Measurements from ENCODE around the gene PTPRM. TPM values are rescaled to one million over a fixed set of nuclear protein-coding genes. Genes with fewer than 3 reads are reported as not detected.

PTPRM gene
- total RNA-seq, 1 donor from 2014 or later, result 11.5 TPM

DNA sequence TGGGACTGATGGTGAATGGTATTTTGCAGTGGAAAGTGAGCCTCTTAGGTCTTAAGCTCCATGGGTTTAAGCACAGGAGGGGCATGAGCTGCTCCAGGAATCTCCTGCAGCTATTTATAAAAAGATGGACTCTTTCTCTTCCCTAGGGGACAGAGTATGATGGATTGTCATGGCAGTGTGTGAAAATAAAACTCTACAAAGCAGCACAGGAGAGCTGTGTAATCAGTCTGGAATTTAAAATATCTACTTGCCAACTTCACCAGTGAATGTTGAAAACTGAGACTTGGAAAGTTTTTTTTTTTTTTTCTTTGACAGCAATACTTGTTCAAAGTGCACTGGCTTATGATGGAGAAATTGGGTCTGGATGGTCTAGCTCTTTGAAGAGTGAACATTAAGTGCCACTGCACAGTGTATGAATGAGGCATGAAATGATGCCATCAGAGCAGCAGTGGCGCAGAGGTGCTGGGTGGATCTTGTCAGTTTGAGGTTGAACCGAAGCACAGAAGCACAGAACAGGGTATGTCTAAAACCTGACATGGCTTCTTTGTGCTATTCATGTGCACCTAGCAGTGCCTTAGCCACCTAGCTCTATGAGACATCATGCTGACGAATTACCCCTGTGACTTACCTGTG is 245.4 kb downstream of the PTPRM start:
- peaks cover 11% of the 10 kb centered on the region for H3K9me3 Mint-ChIP-seq
- H3K27ac Mint-ChIP-seq, result no peak overlapping the region
- DNase-seq, result peak; percentile 30
- H3K4me1 Mint-ChIP-seq, result no peaks in the 10 kb centered on the region
- H3K27me3 Mint-ChIP-seq, result no peaks in the 10 kb centered on the region
- H3K4me3 Mint-ChIP-seq, result no peak overlapping the region
- intact Hi-C loops (cut with micrococcal nuclease), result no loop called here
- H3K36me3 Mint-ChIP-seq (ENCODE audit: low read depth), result no peaks in the 10 kb centered on the region

DNA sequence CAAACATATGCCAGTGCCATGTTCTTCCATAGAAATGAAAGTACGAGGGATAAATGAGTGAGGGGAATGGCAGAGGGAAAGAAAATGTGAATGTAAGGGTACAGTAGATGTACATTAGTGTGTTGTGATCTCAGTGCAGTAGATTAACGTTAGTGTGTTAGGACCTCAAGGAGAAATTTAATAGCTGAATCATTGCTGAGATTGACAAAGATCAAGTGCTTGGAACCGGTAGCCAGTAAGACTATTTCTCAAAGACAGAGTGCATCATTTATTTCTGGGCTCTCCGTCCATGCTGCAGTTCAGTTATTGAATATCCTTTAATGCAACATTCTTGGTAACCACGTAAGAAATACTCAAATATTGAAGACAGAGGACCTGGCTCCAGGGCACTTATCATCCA is 246.0 kb downstream of the PTPRM start:
- H3K9me3 Mint-ChIP-seq, result peaks cover 11% of the 10 kb centered on the region
- no peak overlapping the region for H3K27ac Mint-ChIP-seq
- peak; percentile 10 for DNase-seq
- no peak overlapping the region for H3K4me3 Mint-ChIP-seq
- no peaks in the 10 kb centered on the region for H3K36me3 Mint-ChIP-seq (ENCODE audit: low read depth)
- H3K4me1 Mint-ChIP-seq, result no peaks in the 10 kb centered on the region
- H3K27me3 Mint-ChIP-seq, result no peaks in the 10 kb centered on the region
- intact Hi-C loops (cut with micrococcal nuclease), result no loop called here

DNA sequence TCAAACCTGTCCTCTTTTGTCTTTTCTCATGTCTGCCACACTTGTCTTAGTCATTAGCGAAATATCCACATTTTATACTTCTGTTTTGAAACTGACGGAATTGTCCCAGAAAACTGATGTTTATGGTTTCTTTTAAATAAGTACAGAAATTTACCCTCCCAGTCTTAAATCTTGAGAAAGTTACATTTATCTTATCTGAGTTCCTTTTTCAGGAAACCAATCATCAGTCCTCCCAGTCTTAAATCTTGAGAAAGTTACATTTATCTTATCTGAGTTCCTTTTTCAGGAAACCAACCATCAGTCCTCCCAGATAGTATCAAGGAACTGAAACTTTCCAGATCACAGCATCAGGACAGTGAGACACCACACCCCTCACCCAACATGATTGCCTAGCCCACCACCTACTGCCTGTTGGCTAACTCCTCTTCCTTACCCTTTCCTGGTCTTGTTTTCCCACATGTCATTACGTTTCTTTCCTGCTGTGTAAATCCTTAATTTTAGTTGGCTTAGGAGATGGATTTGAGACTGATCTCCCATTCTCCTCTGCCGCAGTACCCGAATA is 247.7 kb downstream of the PTPRM start:
- peaks cover 11% of the 10 kb centered on the region for H3K9me3 Mint-ChIP-seq
- H3K36me3 Mint-ChIP-seq (ENCODE audit: low read depth), result no peaks in the 10 kb centered on the region
- intact Hi-C loops (cut with micrococcal nuclease), result no loop called here
- DNase-seq, result no peak
- H3K27ac Mint-ChIP-seq, result no peak overlapping the region
- H3K4me3 Mint-ChIP-seq, result no peak overlapping the region
- no peaks in the 10 kb centered on the region for H3K27me3 Mint-ChIP-seq
- no peaks in the 10 kb centered on the region for H3K4me1 Mint-ChIP-seq

DNA sequence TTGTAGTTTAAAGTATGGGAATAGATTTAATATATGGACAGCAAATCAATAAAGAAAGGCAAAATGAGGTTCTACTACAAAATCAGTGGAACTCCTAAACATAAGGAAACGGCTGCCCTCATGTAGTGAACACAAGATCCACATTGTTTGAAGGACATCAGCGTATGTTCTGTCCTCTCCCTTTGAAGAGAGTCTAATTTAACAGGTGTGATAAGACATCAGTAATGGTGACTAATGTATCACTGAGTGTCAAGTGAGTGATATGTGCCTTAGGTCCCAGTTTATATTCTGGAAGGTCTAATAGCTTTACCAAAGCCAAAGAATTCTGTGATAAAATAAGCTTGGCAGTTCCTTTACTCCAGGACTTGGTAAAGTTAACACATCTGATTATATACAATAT is 248.7 kb downstream of the PTPRM start:
- Mint-ChIP-seq H3K4me3 (no peak overlapping the region), H3K9me3 (peaks cover 11% of the 10 kb centered on the region), H3K4me1 (no peaks in the 10 kb centered on the region), H3K27ac (no peak overlapping the region), H3K36me3 (ENCODE audit: low read depth) (no peaks in the 10 kb centered on the region), H3K27me3 (no peaks in the 10 kb centered on the region)
- DNase-seq, result no peak
- intact Hi-C loops (cut with micrococcal nuclease), result no loop called here

DNA sequence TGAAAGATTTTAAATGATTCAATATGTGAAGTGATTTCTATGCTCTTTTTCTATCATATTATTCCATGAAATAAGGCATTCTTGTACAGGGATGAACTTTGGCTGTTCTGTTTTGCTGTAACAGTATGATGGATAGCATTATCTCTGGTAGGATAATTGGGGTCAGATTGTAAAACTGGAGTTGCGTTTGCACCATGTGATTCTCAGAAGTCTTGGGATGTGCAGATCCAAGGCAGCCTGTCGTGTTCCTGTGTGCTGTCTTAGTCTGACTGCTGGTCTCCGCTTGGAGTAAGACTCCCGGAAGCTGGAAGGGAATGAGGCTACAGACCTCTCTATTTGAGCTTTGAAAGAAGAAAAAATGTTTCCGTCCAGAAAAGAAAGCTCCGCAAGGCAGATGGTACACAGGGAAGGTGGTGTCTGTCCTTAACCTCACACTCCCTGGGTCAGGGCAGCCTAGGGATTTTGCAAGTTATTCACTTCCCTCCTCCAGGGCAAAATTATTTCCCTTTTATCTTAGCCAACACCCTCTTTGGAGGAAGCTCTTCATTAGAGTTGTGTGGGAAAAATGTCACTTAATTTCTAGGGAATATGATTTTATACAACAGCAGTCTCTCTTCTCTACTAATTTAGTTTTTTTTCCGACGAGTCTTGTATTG is 250.6 kb downstream of the PTPRM start:
- H3K27ac Mint-ChIP-seq, result no peak overlapping the region
- H3K4me3 Mint-ChIP-seq, result no peak overlapping the region
- H3K36me3 Mint-ChIP-seq (ENCODE audit: low read depth), result no peaks in the 10 kb centered on the region
- no peaks in the 10 kb centered on the region for H3K27me3 Mint-ChIP-seq
- H3K4me1 Mint-ChIP-seq, result no peaks in the 10 kb centered on the region
- DNase-seq, result peak; percentile 17
- peaks cover 11% of the 10 kb centered on the region for H3K9me3 Mint-ChIP-seq
- intact Hi-C loops (cut with micrococcal nuclease), result no loop called here

DNA sequence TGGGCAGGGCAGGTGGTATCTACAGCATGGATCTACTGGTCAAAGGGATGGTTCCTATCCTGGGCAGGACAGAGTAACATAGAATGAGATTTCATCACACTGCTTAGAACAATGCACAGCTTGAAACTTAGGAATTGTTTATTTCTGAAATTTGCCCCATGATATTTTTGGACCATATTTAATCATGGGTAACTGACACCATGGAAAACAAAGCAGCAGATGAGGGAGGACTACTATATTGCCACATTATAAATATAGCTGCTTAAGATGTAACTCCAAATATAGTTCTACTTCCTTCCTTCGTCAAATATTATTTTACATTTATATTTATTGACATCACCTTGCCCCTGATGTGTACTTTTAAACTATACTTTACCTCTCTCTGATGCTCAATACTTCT is 254.7 kb downstream of the PTPRM start:
- Mint-ChIP-seq H3K27me3 (no peaks in the 10 kb centered on the region), H3K9me3 (no peaks in the 10 kb centered on the region), H3K4me1 (no peaks in the 10 kb centered on the region), H3K27ac (no peak overlapping the region), H3K4me3 (no peak overlapping the region), H3K36me3 (ENCODE audit: low read depth) (no peaks in the 10 kb centered on the region)
- no peak for DNase-seq
- intact Hi-C loops (cut with micrococcal nuclease), result no loop called here

DNA sequence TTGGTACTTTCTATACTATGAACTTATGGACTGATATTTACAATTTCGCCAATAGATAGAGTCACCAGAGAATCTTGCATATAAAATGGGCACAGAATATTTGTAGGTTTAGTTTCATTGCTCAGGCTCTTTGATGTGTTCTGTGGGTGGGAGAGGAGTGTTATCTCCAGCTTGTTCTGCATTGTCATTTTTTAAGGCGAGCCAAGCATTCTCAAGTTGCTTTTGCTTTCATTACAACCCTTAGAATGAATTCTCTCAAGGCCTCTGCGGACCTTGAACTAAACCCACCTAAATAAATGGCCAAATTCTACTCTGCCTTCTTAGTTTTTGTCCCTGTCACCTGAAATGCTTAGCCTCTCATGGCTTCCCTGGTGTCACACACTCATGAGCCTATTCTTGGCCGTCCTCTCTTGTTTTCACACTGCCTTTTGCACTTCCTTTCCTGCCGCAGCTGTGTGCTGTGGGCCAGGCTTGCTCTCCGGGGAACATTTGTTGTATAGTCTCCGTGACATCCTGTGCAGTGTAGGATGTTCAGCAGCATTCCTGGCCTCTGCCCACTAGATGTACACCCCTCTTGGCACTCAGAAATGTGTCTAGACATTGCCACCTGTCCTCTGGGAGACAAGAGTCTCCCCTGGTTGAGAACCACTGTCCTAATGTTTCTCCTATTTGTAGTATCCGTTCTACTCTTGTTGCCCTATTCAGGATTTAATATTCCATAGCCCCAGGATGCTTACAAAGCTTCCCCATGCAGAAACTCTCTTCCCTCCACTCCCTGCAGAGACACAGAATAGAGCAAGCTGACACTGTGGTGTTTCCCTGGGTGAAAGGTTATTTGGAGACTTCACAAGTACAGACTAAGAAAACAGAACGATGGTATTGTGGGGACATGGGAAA is 255.6 kb downstream of the PTPRM start:
- H3K27me3 Mint-ChIP-seq, result no peaks in the 10 kb centered on the region
- H3K4me1 Mint-ChIP-seq, result no peaks in the 10 kb centered on the region
- H3K36me3 Mint-ChIP-seq (ENCODE audit: low read depth), result no peaks in the 10 kb centered on the region
- no peak overlapping the region for H3K27ac Mint-ChIP-seq
- DNase-seq, result peak; percentile 61
- H3K4me3 Mint-ChIP-seq, result no peak overlapping the region
- H3K9me3 Mint-ChIP-seq, result no peaks in the 10 kb centered on the region
- intact Hi-C loops (cut with micrococcal nuclease), result no loop called here

DNA sequence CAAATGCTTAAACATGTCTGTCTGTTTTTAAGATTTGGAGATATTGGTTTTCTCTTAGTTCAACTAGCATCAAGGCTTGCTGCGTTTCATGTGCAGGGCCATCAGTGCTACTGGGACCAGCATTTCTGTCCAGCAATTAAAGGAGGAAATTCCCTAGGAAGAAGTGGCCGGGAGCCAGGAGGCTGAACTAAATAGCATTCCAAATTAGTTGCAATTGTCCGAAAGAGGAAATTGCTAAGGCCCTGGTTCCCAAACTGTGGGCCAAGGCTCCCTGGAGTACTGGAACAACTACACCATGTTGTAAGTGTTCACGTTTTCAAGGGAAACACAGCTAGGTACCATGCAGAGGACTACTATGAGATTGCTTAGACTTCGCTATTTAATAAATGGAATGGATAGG is 257.9 kb downstream of the PTPRM start:
- Mint-ChIP-seq H3K27ac (no peak overlapping the region), H3K4me1 (no peaks in the 10 kb centered on the region), H3K36me3 (ENCODE audit: low read depth) (no peaks in the 10 kb centered on the region), H3K9me3 (no peaks in the 10 kb centered on the region), H3K4me3 (no peak overlapping the region), H3K27me3 (no peaks in the 10 kb centered on the region)
- intact Hi-C loops (cut with micrococcal nuclease), result no loop called here
- peak; percentile 28 for DNase-seq

DNA sequence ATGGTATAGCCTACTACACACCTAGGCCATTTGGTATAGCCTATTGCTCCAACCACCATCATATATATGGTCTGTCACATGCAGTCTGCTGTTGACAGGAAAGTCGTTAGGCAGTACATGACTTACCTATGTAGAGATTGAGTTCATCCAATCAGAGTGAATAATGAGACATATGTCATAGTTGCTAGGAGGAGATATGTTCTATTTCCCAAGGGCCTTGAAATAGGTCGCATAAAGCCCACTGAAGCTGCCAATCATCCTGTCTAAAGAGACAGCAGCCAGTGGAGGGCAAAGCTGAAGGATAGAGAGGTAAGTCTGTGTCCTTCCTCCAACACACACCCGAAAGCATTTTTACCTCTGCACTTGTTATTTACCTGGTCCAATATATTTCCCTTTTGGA is 263.4 kb downstream of the PTPRM start:
- Mint-ChIP-seq H3K4me3 (no peak overlapping the region), H3K27me3 (no peaks in the 10 kb centered on the region), H3K27ac (no peak overlapping the region), H3K4me1 (no peaks in the 10 kb centered on the region), H3K9me3 (no peaks in the 10 kb centered on the region), H3K36me3 (ENCODE audit: low read depth) (no peaks in the 10 kb centered on the region)
- intact Hi-C loops (cut with micrococcal nuclease), result no loop called here
- no peak for DNase-seq

DNA sequence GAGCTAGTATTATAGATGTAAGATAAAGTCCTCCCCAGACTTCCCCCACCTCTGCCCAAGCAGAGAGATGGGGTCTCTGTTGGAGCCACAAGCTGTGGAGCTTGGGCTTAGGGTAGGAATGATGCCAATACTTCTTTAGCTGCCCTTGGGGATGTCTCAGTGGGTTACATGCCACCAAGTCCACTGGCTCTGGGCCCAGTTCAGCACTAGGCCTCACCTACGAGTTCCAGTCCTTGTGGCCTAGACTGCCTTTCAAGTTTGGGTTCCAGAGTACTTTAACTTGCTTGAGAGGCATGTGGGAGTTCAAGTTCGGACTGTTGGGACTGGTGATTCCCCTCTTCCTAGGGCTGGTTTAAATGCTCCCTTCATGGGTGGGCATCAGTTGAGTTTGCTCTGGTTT is 272.4 kb downstream of the PTPRM start:
- Mint-ChIP-seq H3K4me1 (no peaks in the 10 kb centered on the region), H3K27me3 (no peaks in the 10 kb centered on the region), H3K27ac (no peak overlapping the region), H3K4me3 (no peak overlapping the region), H3K9me3 (peaks cover 14% of the 10 kb centered on the region), H3K36me3 (ENCODE audit: low read depth) (no peaks in the 10 kb centered on the region)
- intact Hi-C loops (cut with micrococcal nuclease), result no loop called here
- no peak for DNase-seq

DNA sequence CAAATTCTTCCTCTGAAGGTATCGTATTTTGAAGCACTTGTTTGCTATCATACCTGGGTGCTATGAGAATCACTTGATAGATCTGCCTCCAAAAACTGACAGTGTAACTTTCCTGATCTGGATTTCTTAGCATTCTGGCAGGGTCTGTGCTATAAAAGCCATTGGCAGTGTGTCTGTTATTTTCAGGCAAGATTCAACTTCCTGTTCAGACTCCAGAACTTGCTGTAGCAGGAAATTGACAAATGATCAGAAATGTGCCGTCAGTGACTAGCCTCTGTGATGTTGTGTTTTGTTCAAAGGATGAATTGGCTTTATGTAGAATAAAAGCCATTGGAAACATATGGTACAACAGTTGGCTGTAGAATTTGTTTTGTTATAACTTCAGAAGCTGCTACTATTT is 273.3 kb downstream of the PTPRM start:
- H3K4me3 Mint-ChIP-seq, result no peak overlapping the region
- intact Hi-C loops (cut with micrococcal nuclease), result no loop called here
- H3K27ac Mint-ChIP-seq, result no peak overlapping the region

DNA sequence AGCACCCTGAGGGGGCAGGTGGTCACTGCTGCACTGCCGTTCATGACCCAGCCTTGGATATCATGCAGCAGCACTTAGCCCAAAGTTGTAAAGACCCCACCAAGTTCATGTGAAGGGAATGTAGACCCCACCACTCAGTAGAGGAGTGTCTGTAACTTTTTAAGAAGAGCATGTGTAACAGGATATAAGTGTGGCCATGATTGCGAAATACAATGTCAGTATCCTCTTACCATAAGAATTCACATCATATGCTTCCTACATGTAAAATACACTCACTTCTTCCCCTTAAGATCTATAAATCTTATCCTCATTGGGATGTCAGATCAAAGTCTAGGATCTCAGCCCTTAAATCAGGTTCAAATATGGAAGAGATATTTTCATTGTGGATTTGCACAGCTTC is 276.9 kb downstream of the PTPRM start:
- Mint-ChIP-seq H3K36me3 (ENCODE audit: low read depth) (no peaks in the 10 kb centered on the region), H3K27ac (no peak overlapping the region), H3K9me3 (peaks cover 12% of the 10 kb centered on the region), H3K27me3 (no peaks in the 10 kb centered on the region), H3K4me3 (no peak overlapping the region), H3K4me1 (no peaks in the 10 kb centered on the region)
- intact Hi-C loops (cut with micrococcal nuclease), result no loop called here
- no peak for DNase-seq

More for the DNA sequence above, 273.3 kb downstream of the PTPRM start:
- no peak for DNase-seq
- Mint-ChIP-seq H3K27me3 (no peaks in the 10 kb centered on the region), H3K4me1 (no peaks in the 10 kb centered on the region), H3K36me3 (ENCODE audit: low read depth) (no peaks in the 10 kb centered on the region), H3K9me3 (peaks cover 18% of the 10 kb centered on the region)

DNA sequence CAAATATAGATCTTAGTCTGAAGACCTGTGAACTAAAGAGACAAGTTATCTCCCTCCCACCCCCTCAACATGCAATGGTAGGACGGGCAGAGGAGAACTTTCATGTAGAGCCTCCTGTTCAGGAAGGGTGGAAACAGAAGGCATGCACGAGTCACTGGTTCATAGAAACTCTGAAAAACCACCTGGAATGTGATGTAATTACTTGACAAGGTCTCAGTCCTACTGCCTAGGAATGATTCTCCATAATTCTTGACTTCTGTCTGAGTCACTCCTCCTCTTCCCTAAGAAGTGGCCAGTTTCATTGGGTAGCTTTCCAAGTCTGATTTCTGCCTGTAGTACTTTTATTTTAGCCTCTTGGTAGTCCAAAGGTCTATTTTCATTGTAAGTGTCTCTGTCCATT is 277.3 kb downstream of the PTPRM start:
- peaks cover 12% of the 10 kb centered on the region for H3K9me3 Mint-ChIP-seq
- no peak overlapping the region for H3K27ac Mint-ChIP-seq
- no peak overlapping the region for H3K4me3 Mint-ChIP-seq
- no peaks in the 10 kb centered on the region for H3K36me3 Mint-ChIP-seq (ENCODE audit: low read depth)
- intact Hi-C loops (cut with micrococcal nuclease), result no loop called here
- no peaks in the 10 kb centered on the region for H3K4me1 Mint-ChIP-seq
- DNase-seq, result no peak
- H3K27me3 Mint-ChIP-seq, result no peaks in the 10 kb centered on the region

DNA sequence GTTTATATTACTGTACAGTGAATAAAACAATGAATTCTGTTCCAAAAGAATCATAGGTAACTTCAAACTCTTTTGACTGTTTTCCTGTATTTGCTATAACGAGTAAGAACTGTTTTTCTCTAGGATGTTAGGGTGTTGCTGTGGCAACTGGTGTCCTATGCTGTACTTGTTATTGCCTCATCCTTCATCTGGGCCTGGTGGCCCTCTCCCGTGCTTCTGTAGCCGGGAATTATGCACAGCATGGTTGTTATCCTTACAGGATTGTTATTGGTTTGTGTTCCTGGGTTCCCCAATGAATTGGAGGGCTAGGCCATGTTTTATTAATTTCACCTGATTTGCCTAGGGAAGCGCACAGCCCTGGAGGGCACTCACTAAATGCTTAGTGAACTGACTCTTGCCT is 279.2 kb downstream of the PTPRM start:
- Mint-ChIP-seq H3K9me3 (peaks cover 12% of the 10 kb centered on the region), H3K4me1 (no peaks in the 10 kb centered on the region), H3K27me3 (no peaks in the 10 kb centered on the region), H3K4me3 (no peak overlapping the region), H3K36me3 (ENCODE audit: low read depth) (no peaks in the 10 kb centered on the region), H3K27ac (no peak overlapping the region)
- no peak for DNase-seq
- intact Hi-C loops (cut with micrococcal nuclease), result no loop called here

All from activated CD4-positive, alpha-beta T cell treated with anti-CD3 and anti-CD28 coated beads, Interleukin-2, amount 10 ng/mL, durations not matched to agents 24 days and 14 days (primary cell).